Activated CD8-positive, alpha-beta memory T cell treated with anti-CD3 and anti-CD28 coated beads, Interleukin-2, amount 50 U/mL, for 1 hour (primary cell): ENCODE results near the gene ADCYAP1.

Experiments
- DNase-seq: peaks from one replicate; pipeline ENCODE4 v3.0.0-alpha.2; 2020; ENCODE audit errors: extremely low read depth

Gene ADCYAP1

GRCh38 chr18:910247-910646 lies 5.6 kb downstream of the ADCYAP1 start:
- DNase-seq, result no peak

DNA sequence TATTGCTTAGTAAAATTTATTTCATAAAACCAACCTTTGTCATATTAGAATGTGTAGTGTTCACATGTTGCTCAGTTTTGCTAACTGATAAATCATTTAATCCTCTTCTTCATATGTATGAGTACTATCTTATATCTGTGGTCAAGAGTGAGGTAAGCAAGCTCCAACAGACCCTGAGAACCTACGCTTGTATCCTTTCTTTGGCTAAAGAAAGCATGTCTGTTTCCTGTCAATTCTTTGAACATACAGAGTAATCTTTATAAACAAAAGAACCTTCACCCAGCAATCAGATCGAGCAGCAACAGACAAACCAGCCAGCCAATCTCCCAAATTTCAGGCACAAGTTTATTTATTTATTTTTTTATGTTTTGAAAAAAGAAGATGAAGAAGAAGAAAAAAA lies 6.4 kb downstream of the ADCYAP1 start:
- no peak for DNase-seq

DNA sequence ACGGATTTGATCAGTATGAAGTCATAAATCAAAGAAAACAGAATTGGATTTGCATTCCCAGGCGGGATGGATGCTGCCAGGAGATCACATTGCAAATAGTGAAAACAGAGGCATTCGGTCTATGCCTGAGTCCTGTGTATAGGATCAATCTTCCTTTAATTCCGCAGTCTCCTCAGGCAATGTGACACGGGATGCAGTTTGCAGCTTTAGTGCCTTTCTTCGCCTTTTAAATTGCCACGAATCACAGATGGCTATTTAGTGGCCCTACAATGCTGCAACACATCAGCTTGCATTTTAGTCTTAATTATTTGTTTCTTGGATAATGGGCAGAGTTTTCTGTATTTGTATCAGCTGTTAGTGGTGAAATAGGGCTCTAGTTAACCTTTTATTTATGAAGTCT lies 6.8 kb downstream of the ADCYAP1 start:
- no peak for DNase-seq

DNA sequence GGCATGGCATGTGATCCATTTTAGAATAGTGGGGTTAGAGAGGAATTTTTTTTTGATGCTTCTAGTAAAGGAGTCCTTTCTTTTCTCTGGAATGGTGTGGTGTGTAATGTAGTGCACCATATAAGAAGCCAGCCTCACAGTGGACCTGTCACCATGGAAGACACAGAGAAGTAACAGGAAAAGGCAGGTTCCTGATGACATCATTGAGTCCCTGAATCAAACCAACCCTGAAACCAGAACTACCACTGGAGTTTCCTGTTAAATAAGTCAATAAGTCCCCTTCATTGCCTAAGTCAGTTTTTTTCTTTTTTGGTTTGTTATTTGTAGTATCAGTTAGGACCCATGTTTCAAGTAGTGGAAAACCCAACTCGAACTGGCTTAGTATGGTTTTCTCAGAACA lies 11.9 kb downstream of the ADCYAP1 start:
- DNase-seq, result no peak

- DNase-seq, result no peak
These were observed 14.4 kb downstream of the ADCYAP1 start for GRCh38 chr18:919078-919477.

GRCh38 chr18:923144-923866 lies 18.6 kb downstream of the ADCYAP1 start:
- DNase-seq, result no peak

GRCh38 chr18:924987-925386 lies 20.3 kb downstream of the ADCYAP1 start:
- no peak for DNase-seq

GRCh38 chr18:926946-927345 lies 22.3 kb downstream of the ADCYAP1 start:
- no peak for DNase-seq

DNA sequence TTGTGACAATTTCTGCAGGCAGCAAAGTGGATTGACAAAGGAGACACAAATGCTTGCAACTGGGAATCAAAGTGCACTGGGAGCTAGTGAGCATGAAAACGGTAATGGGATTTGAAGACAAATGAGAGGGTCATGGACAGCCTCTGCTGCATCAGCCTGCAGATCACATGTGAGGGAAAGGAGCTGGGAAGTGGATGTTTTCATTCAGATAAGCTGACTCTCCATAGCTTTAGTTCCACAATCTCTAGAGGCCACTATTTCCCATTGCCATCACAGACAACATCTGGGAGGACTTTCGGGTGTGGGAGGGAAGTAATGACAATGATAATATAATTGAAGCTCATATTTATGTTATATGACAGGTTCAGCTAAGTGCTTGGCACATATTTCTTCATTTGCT lies 28.4 kb downstream of the ADCYAP1 start:
- DNase-seq, result no peak

DNA sequence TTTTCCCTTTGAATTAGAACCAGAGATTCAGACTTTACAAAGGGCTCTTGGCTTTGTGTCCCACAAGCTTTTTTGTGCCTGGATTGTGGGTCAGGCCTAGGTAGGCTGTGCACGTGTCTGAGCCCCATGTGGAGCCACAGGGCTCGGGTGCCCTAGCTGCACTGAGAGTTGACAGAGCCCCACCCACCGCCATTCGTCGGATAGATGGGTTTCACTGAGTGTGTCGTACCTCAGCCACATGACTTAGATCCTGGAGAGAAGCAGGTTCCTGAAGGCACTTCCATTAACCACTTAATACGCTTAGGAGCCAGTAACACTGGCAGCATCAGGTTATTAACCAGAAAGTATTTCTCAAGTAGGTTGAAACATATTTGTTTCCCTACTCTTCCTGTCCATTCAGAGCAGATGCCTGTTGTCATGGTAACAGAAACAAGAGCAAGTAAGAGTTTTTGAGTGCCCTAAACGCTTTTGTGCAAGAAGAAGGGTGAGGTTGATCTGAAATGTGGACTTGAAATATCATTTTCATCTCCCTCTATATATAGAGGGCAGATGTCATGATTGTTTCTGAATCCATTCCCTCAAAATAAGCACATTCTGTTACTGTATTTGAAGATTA lies 30.0 kb downstream of the ADCYAP1 start:
- DNase-seq, result no peak

- DNase-seq, result no peak
These were observed 32.3 kb downstream of the ADCYAP1 start for GRCh38 chr18:936941-937340.

GRCh38 chr18:939166-939565 lies 34.5 kb downstream of the ADCYAP1 start:
- DNase-seq, result no peak

DNA sequence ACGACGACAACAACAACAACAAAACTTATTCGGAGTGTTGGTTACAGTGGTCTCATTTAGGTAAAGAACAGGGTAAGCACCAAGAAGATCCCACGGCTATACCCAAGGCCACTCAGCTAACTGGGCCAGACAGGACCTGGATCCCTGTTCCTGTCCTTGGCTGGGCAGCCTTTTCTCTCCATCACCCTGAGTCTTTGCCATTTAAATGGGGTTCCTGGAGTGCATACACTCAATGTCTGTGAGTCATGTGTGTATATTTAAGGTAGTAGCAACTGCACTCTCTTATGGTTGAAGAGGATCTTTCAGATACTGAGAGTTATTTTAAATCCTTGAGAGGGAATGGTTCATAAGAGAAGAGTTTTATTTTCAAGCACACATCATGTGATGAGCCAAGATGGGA lies 35.3 kb downstream of the ADCYAP1 start:
- no peak for DNase-seq

- DNase-seq, result no peak
These were observed 36.7 kb downstream of the ADCYAP1 start for GRCh38 chr18:941331-941730.

- no peak for DNase-seq
These were observed 39.8 kb downstream of the ADCYAP1 start for GRCh38 chr18:944440-944839.

GRCh38 chr18:949724-950631 lies 45.3 kb downstream of the ADCYAP1 start:
- no peak for DNase-seq

GRCh38 chr18:950882-951495 lies 46.3 kb downstream of the ADCYAP1 start:
- DNase-seq, result no peak

DNA sequence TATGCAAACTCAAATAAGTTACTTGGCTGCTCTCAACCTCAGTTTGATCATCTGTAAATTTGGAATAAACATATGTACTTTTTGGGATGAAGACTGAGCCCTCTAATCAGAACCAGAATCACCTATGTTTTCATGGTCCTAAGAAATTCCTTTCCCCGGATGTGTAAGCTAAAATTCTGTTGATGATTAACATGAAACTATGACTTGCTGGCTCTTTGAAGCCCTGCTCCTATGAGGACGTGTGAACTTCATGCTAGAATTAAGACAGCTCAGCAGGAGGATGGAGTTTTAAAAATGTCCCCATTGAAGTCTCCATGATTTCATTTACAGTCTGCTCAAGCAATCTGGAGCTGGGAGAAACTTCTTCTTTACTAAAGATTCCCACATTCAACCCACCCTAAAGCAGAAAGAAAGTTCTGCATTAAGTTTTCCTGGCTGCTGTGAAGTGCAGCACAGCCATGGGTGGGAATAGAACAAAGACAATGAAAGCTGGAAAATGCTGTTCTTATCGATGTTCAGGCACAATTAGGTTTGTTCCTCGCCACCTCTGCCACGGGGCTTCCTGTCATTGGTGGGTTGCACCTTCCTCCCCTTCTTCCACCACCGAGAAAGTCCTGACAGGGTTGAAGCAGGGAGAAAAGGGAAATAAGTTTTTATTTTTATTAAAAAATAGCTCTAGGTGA lies 50.9 kb downstream of the ADCYAP1 start:
- no peak for DNase-seq

DNA sequence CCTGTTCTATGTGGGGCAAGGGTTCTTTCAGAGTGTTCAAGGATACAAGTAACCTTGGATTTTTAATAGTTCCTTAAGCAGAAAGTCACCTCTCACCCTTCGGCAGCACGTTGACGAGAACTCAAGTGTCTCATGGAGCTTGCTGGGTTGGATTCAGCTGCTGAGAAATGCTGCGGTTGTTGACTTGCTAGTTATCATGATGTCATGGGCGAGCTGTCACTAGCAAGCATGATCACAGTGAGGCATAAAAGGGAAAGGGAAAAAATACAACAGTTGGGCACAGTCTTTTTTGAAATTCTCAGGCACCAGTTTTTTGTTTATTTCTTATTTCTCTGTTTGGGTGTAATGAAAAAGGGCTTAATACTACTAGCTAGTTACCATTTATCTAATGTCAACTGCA lies 53.2 kb downstream of the ADCYAP1 start:
- DNase-seq, result no peak

DNA sequence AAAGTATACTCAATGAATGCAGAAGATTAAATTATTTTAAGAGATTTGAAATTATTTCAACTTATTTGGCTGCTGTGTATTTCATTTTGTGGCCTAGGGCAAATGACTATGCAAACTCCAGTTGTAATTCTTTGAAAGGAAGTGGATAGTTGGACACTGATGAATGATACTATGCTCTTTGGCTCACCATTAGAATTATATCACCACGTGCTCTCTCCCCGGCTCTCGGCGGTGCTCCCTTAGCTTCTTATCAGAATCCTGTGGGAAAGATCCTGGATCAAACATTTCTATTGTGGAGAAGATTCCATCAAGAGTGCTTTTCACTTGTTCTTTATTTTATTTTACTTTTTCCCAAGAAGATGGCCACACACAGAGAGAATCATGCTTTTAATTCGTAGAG lies 55.2 kb downstream of the ADCYAP1 start:
- no peak for DNase-seq
